Measurements from ENCODE around the gene NAE1. TPM values are rescaled to one million over a fixed set of nuclear protein-coding genes. Genes with fewer than 3 reads are reported as not detected.

The NAE1 gene
- total RNA-seq, 2 donors from 2014 or later = 86.7 to 110 TPM

GRCh38 chr16:66857437-66857836, 26.7 kb upstream of the NAE1 start:
- no peaks in the 10 kb centered on the region for H3K9me3 Mint-ChIP-seq
- no peak for ATAC-seq (replicated peaks)

GRCh38 chr16:66856801-66857200, 26.0 kb upstream of the NAE1 start:
- Mint-ChIP-seq H3K4me3 (no peak overlapping the region), H3K27me3 (no peaks in the 10 kb centered on the region), H3K36me3 (ENCODE audit: low read depth) (no peaks in the 10 kb centered on the region), H3K27ac (no peak overlapping the region), H3K9me3 (no peaks in the 10 kb centered on the region), H3K4me1 (no peaks in the 10 kb centered on the region)
- ATAC-seq (replicated peaks) = no peak

More at GRCh38 chr16:66857437-66857836, 26.7 kb upstream of the NAE1 start:
- H3K27ac Mint-ChIP-seq = no peak overlapping the region
- no peaks in the 10 kb centered on the region for H3K4me1 Mint-ChIP-seq
- H3K4me3 Mint-ChIP-seq = no peak overlapping the region
- no peaks in the 10 kb centered on the region for H3K36me3 Mint-ChIP-seq (ENCODE audit: low read depth)
- H3K27me3 Mint-ChIP-seq = no peaks in the 10 kb centered on the region

GRCh38 chr16:66856184-66856730, 25.5 kb upstream of the NAE1 start:
- no peak overlapping the region for H3K27ac Mint-ChIP-seq
- no peaks in the 10 kb centered on the region for H3K27me3 Mint-ChIP-seq
- no peaks in the 10 kb centered on the region for H3K9me3 Mint-ChIP-seq

GRCh38 chr16:66853261-66854139, 22.7 kb upstream of the NAE1 start:
- H3K4me3 Mint-ChIP-seq = no peak overlapping the region
- ATAC-seq (replicated peaks) = no peak

More at GRCh38 chr16:66856184-66856730, 25.5 kb upstream of the NAE1 start:
- H3K36me3 Mint-ChIP-seq (ENCODE audit: low read depth) = no peaks in the 10 kb centered on the region
- ATAC-seq (replicated peaks) = no peak
- H3K4me1 Mint-ChIP-seq = no peaks in the 10 kb centered on the region
- no peak overlapping the region for H3K4me3 Mint-ChIP-seq

GRCh38 chr16:66851166-66851964, 20.6 kb upstream of the NAE1 start:
- H3K4me1 Mint-ChIP-seq = no peaks in the 10 kb centered on the region
- no peak for ATAC-seq (replicated peaks)
- H3K9me3 Mint-ChIP-seq = no peaks in the 10 kb centered on the region
- H3K36me3 Mint-ChIP-seq (ENCODE audit: low read depth) = no peaks in the 10 kb centered on the region
- H3K27ac Mint-ChIP-seq = no peak overlapping the region
- H3K27me3 Mint-ChIP-seq = peaks cover 5% of the 10 kb centered on the region
- no peak overlapping the region for H3K4me3 Mint-ChIP-seq

More at GRCh38 chr16:66853261-66854139, 22.7 kb upstream of the NAE1 start:
- Mint-ChIP-seq H3K27me3 (peaks cover 3% of the 10 kb centered on the region), H3K36me3 (ENCODE audit: low read depth) (no peaks in the 10 kb centered on the region), H3K9me3 (no peaks in the 10 kb centered on the region), H3K4me1 (no peaks in the 10 kb centered on the region), H3K27ac (no peak overlapping the region)

GRCh38 chr16:66850115-66850815, 19.5 kb upstream of the NAE1 start:
- H3K27ac Mint-ChIP-seq = no peak overlapping the region
- no peaks in the 10 kb centered on the region for H3K36me3 Mint-ChIP-seq (ENCODE audit: low read depth)
- H3K4me1 Mint-ChIP-seq = no peaks in the 10 kb centered on the region
- no peak for ATAC-seq (replicated peaks)
- peaks cover 16% of the 10 kb centered on the region for H3K27me3 Mint-ChIP-seq
- no peaks in the 10 kb centered on the region for H3K9me3 Mint-ChIP-seq
- no peak overlapping the region for H3K4me3 Mint-ChIP-seq

- Mint-ChIP-seq H3K9me3 (no peaks in the 10 kb centered on the region), H3K4me3 (no peak overlapping the region), H3K27ac (no peak overlapping the region), H3K4me1 (no peaks in the 10 kb centered on the region), H3K36me3 (ENCODE audit: low read depth) (no peaks in the 10 kb centered on the region), H3K27me3 (peaks cover 19% of the 10 kb centered on the region)
- ATAC-seq (replicated peaks) = no peak
Observed at GRCh38 chr16:66849549-66849948, 18.8 kb upstream of the NAE1 start.

GRCh38 chr16:66849021-66849420, 18.2 kb upstream of the NAE1 start:
- no peak overlapping the region for H3K4me3 Mint-ChIP-seq
- H3K27ac Mint-ChIP-seq = no peak overlapping the region
- no peak for ATAC-seq (replicated peaks)
- H3K4me1 Mint-ChIP-seq = no peaks in the 10 kb centered on the region
- H3K27me3 Mint-ChIP-seq = peaks cover 20% of the 10 kb centered on the region
- no peaks in the 10 kb centered on the region for H3K36me3 Mint-ChIP-seq (ENCODE audit: low read depth)
- H3K9me3 Mint-ChIP-seq = no peaks in the 10 kb centered on the region

GRCh38 chr16:66848172-66848571, 17.4 kb upstream of the NAE1 start:
- H3K27ac Mint-ChIP-seq = peak overlapping the region; percentile 66

GRCh38 chr16:66847533-66848067, 16.8 kb upstream of the NAE1 start:
- Mint-ChIP-seq H3K9me3 (no peaks in the 10 kb centered on the region), H3K27ac (peak overlapping the region; percentile 66)

More at GRCh38 chr16:66848172-66848571, 17.4 kb upstream of the NAE1 start:
- H3K9me3 Mint-ChIP-seq = no peaks in the 10 kb centered on the region
- ATAC-seq (replicated peaks) = peak; percentile 34
- no peak overlapping the region for H3K4me3 Mint-ChIP-seq
- peaks cover 26% of the 10 kb centered on the region for H3K27me3 Mint-ChIP-seq
- no peaks in the 10 kb centered on the region for H3K4me1 Mint-ChIP-seq
- H3K36me3 Mint-ChIP-seq (ENCODE audit: low read depth) = no peaks in the 10 kb centered on the region

GRCh38 chr16:66846831-66847230, 16.1 kb upstream of the NAE1 start:
- no peaks in the 10 kb centered on the region for H3K9me3 Mint-ChIP-seq
- H3K4me1 Mint-ChIP-seq = no peaks in the 10 kb centered on the region
- no peaks in the 10 kb centered on the region for H3K36me3 Mint-ChIP-seq (ENCODE audit: low read depth)
- no peak overlapping the region for H3K4me3 Mint-ChIP-seq
- no peak for ATAC-seq (replicated peaks)
- H3K27me3 Mint-ChIP-seq = peaks cover 34% of the 10 kb centered on the region
- H3K27ac Mint-ChIP-seq = no peak overlapping the region

More at GRCh38 chr16:66847533-66848067, 16.8 kb upstream of the NAE1 start:
- no peaks in the 10 kb centered on the region for H3K4me1 Mint-ChIP-seq
- no peak overlapping the region for H3K4me3 Mint-ChIP-seq
- H3K27me3 Mint-ChIP-seq = peaks cover 31% of the 10 kb centered on the region
- no peaks in the 10 kb centered on the region for H3K36me3 Mint-ChIP-seq (ENCODE audit: low read depth)
- no peak for ATAC-seq (replicated peaks)

GRCh38 chr16:66846266-66846665, 15.5 kb upstream of the NAE1 start:
- Mint-ChIP-seq H3K27ac (no peak overlapping the region), H3K9me3 (no peaks in the 10 kb centered on the region), H3K27me3 (peaks cover 34% of the 10 kb centered on the region), H3K36me3 (ENCODE audit: low read depth) (no peaks in the 10 kb centered on the region), H3K4me1 (no peaks in the 10 kb centered on the region), H3K4me3 (no peak overlapping the region)
- no peak for ATAC-seq (replicated peaks)

- Mint-ChIP-seq H3K4me3 (no peak overlapping the region), H3K27ac (no peak overlapping the region)
Observed at GRCh38 chr16:66845791-66846221, 15.0 kb upstream of the NAE1 start.

GRCh38 chr16:66845080-66845410, 14.3 kb upstream of the NAE1 start:
- H3K27me3 Mint-ChIP-seq = peaks cover 31% of the 10 kb centered on the region
- no peak for ATAC-seq (replicated peaks)

More at GRCh38 chr16:66845791-66846221, 15.0 kb upstream of the NAE1 start:
- Mint-ChIP-seq H3K27me3 (peaks cover 32% of the 10 kb centered on the region), H3K4me1 (no peaks in the 10 kb centered on the region), H3K9me3 (no peaks in the 10 kb centered on the region), H3K36me3 (ENCODE audit: low read depth) (no peaks in the 10 kb centered on the region)
- no peak for ATAC-seq (replicated peaks)

More at GRCh38 chr16:66845080-66845410, 14.3 kb upstream of the NAE1 start:
- H3K4me3 Mint-ChIP-seq = no peak overlapping the region
- no peaks in the 10 kb centered on the region for H3K9me3 Mint-ChIP-seq
- no peaks in the 10 kb centered on the region for H3K4me1 Mint-ChIP-seq
- H3K36me3 Mint-ChIP-seq (ENCODE audit: low read depth) = no peaks in the 10 kb centered on the region
- H3K27ac Mint-ChIP-seq = no peak overlapping the region
